ENCODE measurements around the gene OR51L1.

OR51L1 gene

GRCh38 chr11:5046226-5046625 lies 51.6 kb downstream of the OR51L1 start, which contains the start of gene OR52J3:
Gene OR52J3 (plus strand): TSS chr11:5046526. CDS start chr11:5046526, 0 bp downstream.
- H3K36me3 ChIP-seq (ENCODE audit: control insufficient read depth, insufficient read depth, low read length) = no peaks in the 10 kb centered on the region
- no peaks in the 10 kb centered on the region for H3K9me3 ChIP-seq (ENCODE audit: control insufficient read depth, insufficient read depth, low read length)
- DNase-seq (ENCODE audit: low read depth, low spot score) = no peak
- no peak within 1 kb of the TSS for H3K4me3 ChIP-seq (ENCODE audit: low read length)
- H3K27ac ChIP-seq (ENCODE audit: low read length) = no peak within 1 kb of the TSS
- no CpG with 5 or more reads among the region's 1 CpG for WGBS (ENCODE audit: insufficient coverage, insufficient read length)
- no peaks in the 10 kb centered on the region for H3K27me3 ChIP-seq (ENCODE audit: control insufficient read depth, insufficient read depth, low read length)
- no peaks in the 10 kb centered on the region for H3K4me1 ChIP-seq (ENCODE audit: control insufficient read depth, insufficient read depth, low read length)

DNA sequence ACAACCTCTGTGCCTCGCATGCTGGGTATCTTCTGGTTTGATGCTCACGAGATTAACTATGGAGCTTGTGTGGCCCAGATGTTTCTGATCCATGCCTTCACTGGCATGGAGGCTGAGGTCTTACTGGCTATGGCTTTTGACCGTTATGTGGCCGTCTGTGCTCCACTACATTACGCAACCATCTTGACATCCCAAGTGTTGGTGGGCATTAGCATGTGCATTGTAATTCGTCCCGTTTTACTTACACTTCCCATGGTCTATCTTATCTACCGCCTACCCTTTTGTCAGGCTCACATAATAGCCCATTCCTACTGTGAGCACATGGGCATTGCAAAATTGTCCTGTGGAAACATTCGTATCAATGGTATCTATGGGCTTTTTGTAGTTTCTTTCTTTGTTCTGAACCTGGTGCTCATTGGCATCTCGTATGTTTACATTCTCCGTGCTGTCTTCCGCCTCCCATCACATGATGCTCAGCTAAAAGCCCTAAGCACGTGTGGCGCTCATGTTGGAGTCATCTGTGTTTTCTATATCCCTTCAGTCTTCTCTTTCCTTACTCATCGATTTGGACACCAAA lies 52.2 kb downstream of the OR51L1 start:
- Histone ChIP-seq H3K4me3 (ENCODE audit: low read length) (no peak overlapping the region), H3K4me1 (ENCODE audit: control insufficient read depth, insufficient read depth, low read length) (no peaks in the 10 kb centered on the region), H3K27ac (ENCODE audit: low read length) (no peak overlapping the region), H3K9me3 (ENCODE audit: control insufficient read depth, insufficient read depth, low read length) (no peaks in the 10 kb centered on the region), H3K36me3 (ENCODE audit: control insufficient read depth, insufficient read depth, low read length) (no peaks in the 10 kb centered on the region), H3K27me3 (ENCODE audit: control insufficient read depth, insufficient read depth, low read length) (no peaks in the 10 kb centered on the region)
- no CpG with 5 or more reads among the region's 15 CpGs for WGBS (ENCODE audit: insufficient coverage, insufficient read length)
- no peak for DNase-seq (ENCODE audit: low read depth, low spot score)

Data from iPS DF 6.9 (cell line).